ENCODE measurements around the gene MATCAP1.

DNA sequence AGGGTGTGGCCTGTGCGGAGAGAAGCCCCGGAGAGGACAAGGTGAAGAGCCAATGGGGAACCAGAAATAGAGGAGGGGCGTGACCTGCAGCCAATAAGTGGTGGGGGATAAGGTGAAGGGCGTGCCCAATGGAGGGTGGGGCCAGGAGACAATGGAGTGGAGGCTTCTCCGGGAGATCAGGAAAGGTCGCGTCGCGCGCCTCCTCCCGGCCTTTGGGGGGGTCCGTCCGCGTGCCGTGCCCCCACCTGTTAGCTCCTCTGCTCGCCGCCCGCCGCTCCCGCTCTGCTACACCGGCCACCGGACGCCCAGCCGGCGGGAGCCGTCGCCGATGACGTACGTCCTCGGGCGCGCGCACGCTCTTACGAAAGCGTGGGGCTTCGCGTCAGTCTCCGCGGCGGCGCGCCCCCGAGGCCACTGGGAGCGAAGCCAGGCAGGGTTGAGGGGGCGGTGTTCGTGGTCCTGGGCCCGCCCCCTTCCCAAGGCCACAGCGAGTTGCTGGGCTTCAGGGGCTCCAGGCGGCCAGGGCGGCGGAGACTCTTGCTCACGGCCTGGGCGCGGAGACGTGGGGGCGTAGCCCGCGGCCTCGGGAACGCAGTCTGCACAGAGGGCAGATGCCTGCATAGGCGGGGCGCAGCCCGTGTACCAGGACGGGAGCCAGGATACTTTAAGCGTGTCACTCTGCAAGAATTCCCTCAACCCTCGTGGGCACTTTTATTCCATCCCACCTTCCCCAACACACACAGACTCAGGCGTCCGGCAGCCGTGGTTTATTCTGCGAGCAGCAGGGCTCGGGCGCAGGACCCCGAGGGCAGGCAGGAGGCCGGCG is at the start of gene MATCAP1:
- TF ChIP-seq EZH2 (IDR thresholded peaks at IDR 0.05; ENCODE audit: low read length, missing control alignments): no peak
- TF ChIP-seq, protein P1, sequence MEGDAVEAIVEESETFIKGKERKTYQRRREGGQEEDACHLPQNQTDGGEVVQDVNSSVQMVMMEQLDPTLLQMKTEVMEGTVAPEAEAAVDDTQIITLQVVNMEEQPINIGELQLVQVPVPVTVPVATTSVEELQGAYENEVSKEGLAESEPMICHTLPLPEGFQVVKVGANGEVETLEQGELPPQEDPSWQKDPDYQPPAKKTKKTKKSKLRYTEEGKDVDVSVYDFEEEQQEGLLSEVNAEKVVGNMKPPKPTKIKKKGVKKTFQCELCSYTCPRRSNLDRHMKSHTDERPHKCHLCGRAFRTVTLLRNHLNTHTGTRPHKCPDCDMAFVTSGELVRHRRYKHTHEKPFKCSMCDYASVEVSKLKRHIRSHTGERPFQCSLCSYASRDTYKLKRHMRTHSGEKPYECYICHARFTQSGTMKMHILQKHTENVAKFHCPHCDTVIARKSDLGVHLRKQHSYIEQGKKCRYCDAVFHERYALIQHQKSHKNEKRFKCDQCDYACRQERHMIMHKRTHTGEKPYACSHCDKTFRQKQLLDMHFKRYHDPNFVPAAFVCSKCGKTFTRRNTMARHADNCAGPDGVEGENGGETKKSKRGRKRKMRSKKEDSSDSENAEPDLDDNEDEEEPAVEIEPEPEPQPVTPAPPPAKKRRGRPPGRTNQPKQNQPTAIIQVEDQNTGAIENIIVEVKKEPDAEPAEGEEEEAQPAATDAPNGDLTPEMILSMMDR (conservative IDR thresholded peaks at IDR 0.05 in 1 of 2, IDR thresholded peaks at IDR 0.05 in 1 of 2; ENCODE audit: low read depth in 1 of 2, low read length in 2 of 2): no peak

Data from fibroblast of lung (primary cell).